ENCODE results near the gene ALDH1A1. TPM values are rescaled to one million over a fixed set of nuclear protein-coding genes. Genes with fewer than 3 reads are reported as not detected.
"Not testable (repeated sequence)": the region's sequence is repeated elsewhere in the genome, so short reads cannot be mapped to it uniquely, and the experiment has no call there.

Gene ALDH1A1
- total RNA-seq, 1 donor from 2014 or later = 277 TPM

DNA sequence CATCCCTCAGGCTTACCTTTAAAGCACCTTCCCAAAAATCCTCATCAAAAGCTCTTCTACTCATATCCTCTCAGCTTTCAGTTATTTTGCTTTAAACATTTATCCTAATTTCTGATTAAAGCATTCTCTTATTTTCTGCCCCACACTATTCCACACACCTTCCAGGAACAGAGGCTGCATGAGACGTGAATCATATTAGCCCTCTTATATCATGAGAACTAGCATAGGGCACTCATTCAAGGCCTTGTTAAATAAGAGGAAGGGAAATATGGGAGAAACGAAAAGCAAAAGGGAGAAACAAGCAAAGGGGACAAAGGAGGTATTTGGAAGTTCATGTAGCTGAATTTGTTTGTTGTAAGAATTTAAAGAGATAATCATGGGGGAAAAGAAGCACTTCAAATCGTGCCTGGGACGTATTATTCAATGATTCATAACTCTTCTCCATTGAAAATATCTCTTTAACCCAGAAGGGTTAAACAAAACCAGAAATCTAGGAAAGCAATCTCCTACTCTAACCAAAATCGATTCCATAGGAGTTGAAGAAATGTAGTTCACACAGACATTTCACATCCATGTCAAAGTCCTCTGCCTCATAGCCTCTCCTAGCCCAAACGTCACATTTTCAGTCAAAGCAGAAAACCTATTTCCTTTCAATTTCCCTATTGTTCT lies 4.1 kb downstream of the ALDH1A1 start:
- intact Hi-C loops (cut with DNase I) = no loop called here
- ATAC-seq (peak; percentile 10), DNase-seq (ENCODE audit: low spot score) (no peak)

DNA sequence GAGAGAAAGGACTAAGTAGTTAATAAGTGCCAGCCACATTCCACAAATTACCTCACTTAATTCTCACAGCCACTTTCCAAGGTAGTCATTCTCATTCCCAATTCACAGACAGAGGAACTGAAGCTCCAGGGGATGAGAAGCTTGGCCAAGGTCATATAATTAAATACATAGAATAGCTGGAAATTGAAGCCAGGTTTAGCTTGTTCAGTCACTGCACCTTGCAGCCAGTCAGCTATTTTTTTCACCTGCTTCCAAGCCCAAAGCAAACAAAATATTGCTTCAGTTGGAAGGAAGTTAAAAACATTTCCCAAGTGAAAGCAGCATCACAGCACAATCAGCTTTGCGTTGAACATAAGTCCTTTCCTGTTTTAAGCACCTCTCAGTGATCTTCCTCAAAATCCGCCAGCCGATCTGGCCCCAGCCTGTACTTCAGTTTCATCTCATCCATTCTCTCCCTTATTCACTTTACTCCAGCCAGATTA lies 4.8 kb downstream of the ALDH1A1 start:
- intact Hi-C loops (cut with DNase I) = no loop called here

DNA sequence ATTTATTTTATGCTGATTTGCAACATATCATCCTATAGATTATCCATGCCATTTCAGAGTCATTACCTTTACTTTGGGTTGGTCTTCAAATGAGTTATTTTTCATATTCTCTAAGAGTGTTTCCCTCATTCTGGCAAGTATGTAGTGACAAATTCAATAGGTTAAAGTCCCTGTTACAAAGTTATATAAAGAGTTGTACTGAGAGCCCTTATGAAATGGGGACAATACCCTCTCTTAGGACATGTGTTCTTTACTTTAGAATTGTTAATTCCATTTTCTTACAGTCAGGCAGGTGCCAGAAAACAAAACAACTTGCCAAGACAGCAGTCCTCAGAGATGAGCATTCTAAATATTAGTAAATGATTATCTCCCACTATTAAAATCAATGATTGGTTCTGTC lies 6.0 kb downstream of the ALDH1A1 start:
- ATAC-seq (no peak), DNase-seq (ENCODE audit: low spot score) (no peak)
- intact Hi-C loops (cut with DNase I) = no loop called here

More for the DNA sequence above, 4.8 kb downstream of the ALDH1A1 start:
- ATAC-seq (no peak), DNase-seq (ENCODE audit: low spot score) (no peak)

DNA sequence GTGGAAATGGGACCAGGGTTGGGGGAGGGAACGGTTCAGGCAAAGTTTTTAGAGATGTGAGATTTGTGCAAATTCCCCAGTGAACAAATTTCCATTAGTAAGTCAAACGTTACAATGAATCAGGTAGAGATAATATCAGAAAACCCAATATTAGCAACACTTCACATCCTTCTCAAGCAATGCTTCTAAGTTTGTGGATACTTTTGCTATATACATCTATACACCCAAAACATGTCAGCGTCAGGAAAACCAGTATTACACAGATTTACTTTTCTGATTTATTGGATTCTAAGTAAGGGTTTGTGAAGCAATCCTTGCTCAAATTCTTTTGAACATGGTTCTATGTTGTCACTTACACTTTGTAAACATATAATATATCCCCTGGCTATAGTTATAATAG lies 6.5 kb downstream of the ALDH1A1 start:
- intact Hi-C loops (cut with DNase I) = no loop called here
- ATAC-seq (no peak), DNase-seq (ENCODE audit: low spot score) (no peak)

DNA sequence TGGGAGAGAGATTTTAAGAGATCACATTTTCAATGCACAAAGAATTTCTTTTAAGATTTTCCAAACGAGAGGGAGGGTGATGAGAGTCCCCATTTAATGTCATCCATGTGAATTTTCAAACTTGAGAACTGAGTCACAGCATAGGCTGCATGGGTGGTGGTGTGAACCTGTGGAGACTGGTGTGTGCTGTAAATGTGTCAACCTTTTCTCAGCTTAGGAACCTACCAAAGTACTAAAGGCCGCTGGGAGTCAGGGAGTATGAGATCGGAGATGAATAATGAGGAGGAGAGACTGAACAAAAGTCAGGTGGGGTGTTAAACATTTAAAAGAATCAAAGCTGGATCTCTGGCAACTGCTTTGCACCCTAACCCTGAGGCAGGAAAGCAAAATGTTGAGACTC lies 7.5 kb downstream of the ALDH1A1 start:
- DNase-seq (ENCODE audit: low spot score) (no peak), ATAC-seq (no peak)
- intact Hi-C loops (cut with DNase I) = no loop called here

DNA sequence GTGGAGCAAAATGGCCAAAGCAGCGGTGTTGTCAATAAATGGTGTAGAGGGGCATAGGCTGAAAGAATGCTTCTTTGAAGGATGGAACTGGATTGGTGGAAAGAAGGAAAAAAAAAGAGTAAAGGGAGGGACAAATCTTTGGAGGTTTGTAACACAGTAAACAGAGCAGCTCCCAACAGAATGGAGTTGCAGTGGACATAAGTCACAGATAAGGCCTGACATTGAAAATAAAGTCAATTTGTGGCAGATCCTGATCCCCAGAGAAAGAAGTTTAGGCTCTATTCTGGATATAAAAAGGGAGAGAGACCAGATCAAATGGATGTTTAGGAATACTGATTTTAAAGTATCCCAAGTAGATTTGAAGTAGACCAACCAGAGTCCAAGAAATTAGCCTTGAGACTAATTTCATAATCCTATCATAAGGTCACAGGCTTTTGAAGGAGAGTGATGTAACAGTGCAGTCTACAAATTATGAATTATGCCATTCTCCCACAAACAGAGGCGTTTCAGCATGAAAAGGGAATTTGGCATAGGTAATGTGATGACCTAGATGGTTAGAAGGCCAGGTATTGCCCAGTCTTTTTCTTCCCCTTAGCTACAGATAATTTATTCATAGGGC lies 8.9 kb downstream of the ALDH1A1 start:
- ATAC-seq (peak; percentile 60), DNase-seq (ENCODE audit: low spot score) (no peak)
- intact Hi-C loops (cut with DNase I) = no loop called here

DNA sequence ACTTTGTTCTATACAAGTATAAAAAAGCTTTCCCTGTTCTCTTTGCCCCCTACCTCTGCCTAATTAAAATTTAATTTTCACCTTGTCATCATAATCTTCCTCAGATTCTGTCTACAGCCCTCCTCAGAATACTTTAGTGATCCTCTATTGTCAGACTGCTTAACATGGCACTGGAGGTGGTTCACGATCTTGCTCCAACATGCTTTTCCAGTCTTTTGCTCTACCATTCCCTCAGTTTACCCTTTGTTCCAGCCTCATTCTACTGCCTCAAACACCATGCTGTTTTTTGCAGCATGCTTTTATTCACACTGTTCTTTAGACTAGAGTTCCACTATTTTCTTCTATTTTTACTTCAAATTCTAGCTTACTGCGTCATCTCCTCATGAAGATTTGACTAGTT lies 10.4 kb downstream of the ALDH1A1 start:
- intact Hi-C loops (cut with DNase I) = no loop called here
- ATAC-seq = no peak
- DNase-seq (ENCODE audit: low spot score) = no peak

DNA sequence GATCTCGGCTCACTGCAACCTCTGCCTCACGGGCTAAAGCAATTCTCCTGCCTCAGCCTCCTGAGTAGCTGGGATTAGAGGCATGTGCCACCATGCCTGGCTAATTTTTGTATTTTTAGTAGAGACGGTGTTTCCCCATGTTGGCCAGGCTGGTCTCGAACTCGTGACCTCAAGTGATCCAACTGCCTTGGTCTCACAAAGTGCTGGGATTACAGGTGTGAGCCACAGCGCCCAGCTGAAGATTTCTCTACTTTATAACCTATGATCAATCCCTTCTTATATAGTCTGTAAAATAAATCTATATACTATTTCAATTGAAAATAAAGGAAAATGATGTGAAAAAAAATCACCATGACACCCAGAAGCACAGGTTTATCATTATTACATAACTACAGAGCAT lies 13.3 kb downstream of the ALDH1A1 start:
- intact Hi-C loops (cut with DNase I); DNase-seq (ENCODE audit: low spot score); ATAC-seq: not testable (repeated sequence)

DNA sequence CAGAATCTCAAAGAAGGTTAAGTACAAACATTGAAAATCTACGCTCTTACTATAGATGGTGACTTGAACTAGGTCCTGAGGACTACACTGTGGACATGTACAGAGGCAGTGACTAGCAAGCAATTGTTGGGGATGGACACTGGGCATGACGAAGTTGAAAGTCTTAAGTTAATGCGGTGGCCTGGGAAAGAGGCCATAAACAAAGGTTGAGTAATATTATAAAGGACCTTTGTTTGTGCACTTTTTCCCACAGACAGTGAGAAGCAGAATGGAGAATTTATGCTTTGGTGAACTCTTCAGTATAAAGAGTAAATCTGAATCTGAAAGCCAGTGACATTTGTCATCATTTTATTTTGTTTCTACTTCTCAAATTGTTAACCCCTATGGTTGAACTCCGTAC lies 15.3 kb downstream of the ALDH1A1 start:
- intact Hi-C loops (cut with DNase I) = no loop called here
- no peak for DNase-seq (ENCODE audit: low spot score)
- ATAC-seq = peak; percentile 90

DNA sequence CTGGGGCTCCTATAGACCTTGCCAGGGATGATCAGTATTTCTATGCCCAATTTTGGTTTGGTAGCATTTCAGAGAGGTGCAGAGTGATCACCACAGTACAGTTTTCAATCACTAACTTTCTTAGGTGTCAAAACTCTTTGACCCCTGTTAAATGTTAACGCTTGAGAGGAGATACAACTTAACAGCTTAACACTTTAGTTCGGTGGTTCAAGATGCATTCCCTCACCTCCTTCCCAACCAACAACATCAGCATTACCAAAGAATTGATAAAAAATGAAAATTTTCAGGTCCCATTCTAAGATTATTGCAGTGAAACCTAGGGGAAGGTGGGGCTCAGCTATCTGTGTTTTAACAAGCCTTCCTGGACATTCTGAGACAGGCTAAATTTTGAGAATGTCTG lies 16.2 kb downstream of the ALDH1A1 start:
- DNase-seq (ENCODE audit: low spot score) = no peak
- no peak for ATAC-seq
- intact Hi-C loops (cut with DNase I) = no loop called here

DNA sequence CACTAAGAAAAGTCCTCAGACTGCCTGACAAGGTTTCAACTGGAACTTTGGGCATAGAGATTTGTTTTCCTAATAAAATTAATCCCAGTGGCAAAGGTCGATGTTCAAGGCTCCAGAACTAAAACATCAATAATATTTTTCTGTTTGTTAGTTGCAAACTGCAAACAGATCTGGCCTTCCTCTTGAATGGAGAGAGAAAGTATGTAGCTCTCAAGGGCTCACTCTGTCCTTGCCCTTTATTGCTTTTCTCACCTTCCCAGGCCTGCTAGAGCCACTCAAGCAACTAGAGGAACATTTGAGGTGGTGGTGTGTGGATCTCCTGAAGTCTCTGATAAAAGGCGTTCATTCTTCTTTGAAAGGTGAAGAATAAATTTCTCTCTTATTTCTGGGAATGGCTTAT lies 16.6 kb downstream of the ALDH1A1 start:
- intact Hi-C loops (cut with DNase I) = no loop called here
- DNase-seq (ENCODE audit: low spot score) (no peak), ATAC-seq (no peak)

DNA sequence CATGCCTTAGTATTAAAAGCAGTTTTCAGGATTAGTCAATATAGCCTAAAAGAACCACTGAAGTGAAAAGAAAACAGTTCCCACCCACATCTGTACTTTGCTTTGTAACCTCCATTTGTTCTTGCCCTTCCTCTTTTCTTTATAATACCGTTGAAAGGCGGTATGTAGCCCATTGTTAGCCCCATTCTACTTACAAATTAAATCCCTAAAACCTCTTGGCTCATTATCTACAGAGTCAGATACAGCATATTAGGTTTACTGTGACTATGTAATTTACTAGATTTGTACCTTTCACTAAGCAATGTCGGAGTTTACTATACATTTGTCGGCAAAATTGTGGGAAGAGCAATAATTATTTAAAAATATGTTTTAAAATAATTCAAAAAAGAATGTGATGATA lies 17.3 kb downstream of the ALDH1A1 start:
- intact Hi-C loops (cut with DNase I) = no loop called here
- no peak for DNase-seq (ENCODE audit: low spot score)
- no peak for ATAC-seq

DNA sequence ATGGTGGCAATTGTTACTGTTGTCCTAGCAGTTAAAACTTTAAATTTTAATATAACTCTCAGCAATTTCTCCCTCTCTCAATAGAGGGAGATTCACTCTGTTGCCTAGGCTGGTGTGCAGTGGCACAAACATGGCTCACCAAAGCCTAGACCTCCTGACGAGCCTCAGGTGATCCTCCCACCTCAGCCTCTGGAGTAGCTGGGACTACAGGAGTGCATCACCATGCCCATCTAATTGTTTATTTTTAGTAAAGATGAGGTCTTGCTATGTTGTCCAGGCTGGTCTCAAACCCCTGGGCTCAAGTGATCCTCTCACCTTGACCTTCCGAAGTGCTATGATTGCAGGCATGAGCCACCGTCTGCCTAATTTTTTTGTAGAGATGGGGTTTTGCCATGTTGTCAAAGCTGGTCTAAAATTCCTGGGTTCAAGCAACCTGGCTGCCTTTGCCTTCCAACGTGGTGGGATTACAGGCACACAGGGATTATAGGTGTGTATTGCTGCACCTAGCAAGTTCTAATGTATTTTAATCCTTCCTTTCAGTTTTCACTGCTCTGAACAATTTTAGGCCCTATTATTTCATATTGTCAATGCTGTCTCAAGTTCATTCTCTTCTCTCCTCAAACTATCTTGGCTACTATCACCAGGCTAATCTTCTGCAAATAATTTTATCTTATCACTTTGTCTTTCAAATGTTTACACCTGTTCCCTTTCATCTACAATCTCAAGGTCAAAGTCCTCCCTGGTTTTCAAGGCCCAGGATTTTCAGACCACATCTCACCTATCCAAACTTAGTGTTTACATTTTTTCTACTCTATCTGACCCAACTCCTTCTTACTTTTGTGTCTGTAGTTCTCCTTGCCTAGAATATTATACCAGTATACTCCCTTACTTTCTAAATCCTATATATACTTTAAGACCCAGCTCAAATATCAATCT lies 18.9 kb downstream of the ALDH1A1 start:
- intact Hi-C loops (cut with DNase I) = no loop called here

DNA sequence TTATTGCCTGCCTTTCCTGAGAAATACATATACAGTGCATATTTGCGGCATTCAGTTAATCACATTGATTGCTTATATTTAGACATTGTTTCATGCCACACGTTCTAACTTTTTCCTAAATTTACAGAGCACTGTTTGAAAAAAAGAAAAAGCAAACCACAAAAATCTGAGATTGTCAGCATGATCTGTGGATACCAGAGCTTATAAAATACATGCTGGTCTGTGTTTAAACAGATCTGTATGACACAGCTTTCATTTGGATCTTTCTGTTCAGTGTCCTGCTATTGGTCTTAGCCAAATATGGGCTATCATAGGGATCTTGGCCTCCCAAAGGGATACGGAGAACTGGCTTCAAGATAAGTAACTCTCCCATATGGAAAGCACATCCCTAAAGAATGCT lies 20.2 kb downstream of the ALDH1A1 start:
- intact Hi-C loops (cut with DNase I) = no loop called here
- DNase-seq (ENCODE audit: low spot score) (no peak), ATAC-seq (no peak)

More for the DNA sequence above, 18.9 kb downstream of the ALDH1A1 start:
- DNase-seq (ENCODE audit: low spot score) = no peak
- ATAC-seq = no peak

DNA sequence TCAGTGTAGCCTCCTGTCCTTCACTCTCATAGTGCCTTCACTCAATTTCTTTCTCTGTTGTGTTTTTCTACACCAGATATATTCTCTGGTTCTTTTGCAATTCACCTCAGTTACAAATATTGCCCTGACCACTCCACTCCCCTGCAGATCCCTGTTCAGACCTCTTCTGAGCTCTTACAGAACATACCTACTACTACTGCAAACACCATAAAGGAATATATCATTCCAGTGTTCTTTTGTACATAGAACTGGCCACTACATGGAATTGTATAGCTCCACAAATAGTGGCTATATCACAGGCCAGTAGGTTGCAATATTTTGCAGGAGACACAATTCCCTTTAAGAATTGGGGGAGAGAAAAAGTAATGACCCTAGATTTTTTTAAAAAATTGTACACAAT lies 21.0 kb downstream of the ALDH1A1 start:
- no peak for DNase-seq (ENCODE audit: low spot score)
- intact Hi-C loops (cut with DNase I) = no loop called here
- ATAC-seq = no peak

DNA sequence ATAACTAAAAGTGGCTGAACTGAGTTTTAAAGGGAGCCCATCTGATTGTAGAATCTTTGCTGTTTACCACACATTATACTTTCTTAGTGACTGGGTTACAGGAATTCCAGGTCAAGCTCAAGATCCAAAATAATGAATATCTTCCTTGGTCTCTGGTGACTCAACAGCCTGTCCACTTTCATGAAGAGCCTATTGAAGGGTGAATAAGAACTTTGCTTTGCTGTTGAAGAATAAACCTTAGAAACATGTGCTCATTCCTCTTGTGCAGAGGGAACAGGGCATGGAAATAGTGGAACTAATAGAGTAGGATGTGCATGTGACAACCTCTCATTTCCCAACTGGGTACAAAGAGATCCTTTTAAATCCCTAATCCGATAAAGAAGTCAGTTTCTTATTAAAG lies 21.4 kb downstream of the ALDH1A1 start:
- intact Hi-C loops (cut with DNase I) = no loop called here
- ATAC-seq = peak; percentile 41
- DNase-seq (ENCODE audit: low spot score) = no peak

DNA sequence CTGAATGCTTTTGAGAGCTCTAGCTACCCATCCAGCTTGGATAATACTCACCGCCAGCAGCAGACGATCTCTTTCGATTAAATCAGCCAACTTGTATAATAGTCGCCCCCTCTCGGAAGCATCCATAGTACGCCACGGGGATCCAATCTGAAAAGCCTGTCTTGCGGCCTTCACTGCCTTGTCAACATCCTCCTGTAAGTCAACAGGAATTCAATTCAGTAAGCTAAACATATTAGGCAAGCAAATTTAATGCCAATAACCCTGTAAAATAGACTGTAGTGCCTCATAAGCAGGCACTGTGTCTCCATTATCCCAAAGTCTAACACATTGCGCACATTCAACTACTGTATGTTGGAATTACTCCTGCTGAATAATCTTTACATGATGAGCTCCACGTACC lies 22.0 kb downstream of the ALDH1A1 start:
- intact Hi-C loops (cut with DNase I) = no loop called here
- DNase-seq (ENCODE audit: low spot score) (no peak), ATAC-seq (no peak)

DNA sequence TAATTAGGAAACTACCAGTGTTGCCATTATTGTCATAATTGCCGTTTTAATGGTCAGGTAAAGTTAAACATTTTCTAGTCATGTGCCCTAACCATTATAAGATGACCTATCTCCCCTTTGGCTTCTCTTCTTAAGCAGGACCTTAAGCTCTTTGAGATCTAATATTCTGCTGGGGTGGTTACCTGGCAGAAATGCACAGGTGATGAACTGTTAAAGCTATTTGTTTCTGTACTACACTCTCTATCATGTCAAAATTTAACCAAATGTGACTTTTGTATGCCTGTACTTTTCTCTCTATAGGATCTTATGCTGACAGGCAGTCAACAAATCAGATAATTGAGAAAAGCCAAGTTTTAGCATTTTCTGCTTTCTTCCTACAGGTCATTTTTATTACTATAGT lies 23.3 kb downstream of the ALDH1A1 start:
- no peak for ATAC-seq
- intact Hi-C loops (cut with DNase I) = no loop called here
- no peak for DNase-seq (ENCODE audit: low spot score)

DNA sequence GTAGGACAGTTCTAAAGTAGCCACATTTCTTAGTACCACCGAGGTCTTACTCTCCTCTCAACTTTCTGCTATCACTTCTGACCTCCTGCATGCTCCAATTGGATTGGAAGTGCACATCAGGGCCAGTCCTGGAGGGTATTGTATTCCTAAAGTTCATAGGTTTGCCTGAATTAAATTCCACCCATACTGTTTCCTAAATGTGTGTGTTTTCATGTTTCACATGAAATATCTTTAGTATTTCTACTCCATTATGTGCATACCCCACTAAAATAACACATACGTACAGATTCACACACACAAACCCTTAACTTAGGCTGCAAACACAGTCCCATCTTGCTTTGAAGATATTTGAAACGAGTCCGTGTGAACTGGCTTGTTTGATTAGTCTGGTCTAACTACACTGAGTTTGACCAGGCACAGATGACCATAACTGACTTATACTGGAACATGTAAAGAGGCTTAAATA lies 24.8 kb downstream of the ALDH1A1 start:
- no peak for DNase-seq (ENCODE audit: low spot score)
- intact Hi-C loops (cut with DNase I) = no loop called here
- ATAC-seq = no peak

DNA sequence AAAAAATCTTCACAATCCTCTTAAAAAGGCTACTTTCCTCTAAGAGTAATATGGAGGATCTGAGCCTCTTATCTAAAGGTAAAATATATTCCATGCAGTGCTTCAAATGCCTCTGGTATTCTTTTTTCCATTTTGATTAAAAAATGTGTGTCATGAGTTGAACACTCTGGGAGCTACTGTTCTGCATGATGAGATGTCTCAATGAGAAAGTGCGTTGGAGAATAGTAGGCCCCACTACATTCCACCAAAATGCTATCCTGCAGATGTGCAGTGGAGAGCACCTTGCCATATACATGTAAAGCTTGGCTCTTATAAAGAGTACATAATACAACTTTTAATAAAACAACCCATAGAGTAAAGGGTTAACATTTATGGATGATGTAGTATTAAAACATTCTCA lies 26.3 kb downstream of the ALDH1A1 start:
- DNase-seq (ENCODE audit: low spot score) = no peak
- intact Hi-C loops (cut with DNase I) = no loop called here
- ATAC-seq = no peak
